Osteocyte (in vitro differentiated cells): ENCODE measurements around the gene LRRC27. TPM values are rescaled to one million over a fixed set of nuclear protein-coding genes. Genes with fewer than 3 reads are reported as not detected.

ENCODE experiments used
- DNase-seq: peaks from one replicate; pipeline ENCODE4 v3.0.0; 2021; ENCODE audit warnings: mixed read lengths; ENCODE audit not compliant: unreplicated experiment; ENCODE audit errors: extremely low spot score
- H3K27ac Mint-ChIP-seq: one replicate; pipeline ENCODE4 v1.8.0; 2021; ENCODE audit warnings: mild to moderate bottlenecking, mixed read lengths; ENCODE audit not compliant: unreplicated experiment
- H3K27me3 Mint-ChIP-seq: one replicate; pipeline ENCODE4 v1.8.0; 2021; ENCODE audit warnings: mixed read lengths; ENCODE audit not compliant: unreplicated experiment
- H3K36me3 Mint-ChIP-seq: one replicate; pipeline ENCODE4 v1.8.0; 2021; ENCODE audit warnings: mixed read lengths; ENCODE audit not compliant: unreplicated experiment
- H3K4me1 Mint-ChIP-seq: one replicate; pipeline ENCODE4 v1.8.0; 2021; ENCODE audit warnings: mixed read lengths; ENCODE audit not compliant: unreplicated experiment
- H3K4me3 Mint-ChIP-seq: one replicate; pipeline ENCODE4 v1.8.0; 2021; ENCODE audit warnings: mild to moderate bottlenecking, moderate library complexity, mixed read lengths; ENCODE audit not compliant: unreplicated experiment
- H3K9me3 Mint-ChIP-seq: one replicate; pipeline ENCODE4 v1.8.0; 2021; ENCODE audit warnings: mixed read lengths; ENCODE audit not compliant: unreplicated experiment
- CTCF ChIP-seq: fragments of 200-600 bp; sonication (generic); IDR thresholded peaks from 2 replicates; pipeline ENCODE4 v1.5.0; 2021; ENCODE audit warnings: antibody characterized with exemption, mild to moderate bottlenecking, moderate library complexity
- total RNA-seq: library from RNA; stranded (reverse); gene quantifications from 2 replicates; pipeline ENCODE4 v1.2.1, GENCODE V29; 2021

Gene LRRC27
- total RNA-seq, 1 donor from 2014 or later, result 18.9 TPM

DNA sequence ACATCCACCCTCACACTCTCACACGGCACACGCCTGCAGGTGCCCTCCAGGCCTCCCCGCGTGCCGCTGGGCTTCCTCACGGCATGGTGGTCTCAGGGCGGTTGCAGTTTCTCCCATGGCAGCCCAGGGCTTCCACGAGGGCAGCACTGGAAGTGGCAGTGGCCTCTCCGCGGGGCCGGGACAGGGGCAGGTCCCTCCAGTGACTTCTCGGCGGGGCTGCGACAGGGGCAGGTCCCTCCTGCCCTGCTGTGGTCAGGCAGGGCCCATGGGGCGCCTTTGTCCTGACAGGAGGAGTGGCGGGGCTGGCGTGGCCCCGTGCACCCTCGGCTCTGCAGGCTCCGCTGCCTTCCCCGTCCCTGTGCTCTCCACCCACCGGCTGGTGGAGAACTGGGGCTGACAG is 84.0 kb downstream of the LRRC27 start:
- H3K4me3 Mint-ChIP-seq, result no peak overlapping the region
- no peaks in the 10 kb centered on the region for H3K27me3 Mint-ChIP-seq
- DNase-seq, result no peak
- TF ChIP-seq CTCF, result no peak
- peaks cover 4% of the 10 kb centered on the region for H3K36me3 Mint-ChIP-seq
- H3K4me1 Mint-ChIP-seq, result peaks cover 71% of the 10 kb centered on the region
- no peaks in the 10 kb centered on the region for H3K9me3 Mint-ChIP-seq
- peak overlapping the region; percentile 47 for H3K27ac Mint-ChIP-seq

DNA sequence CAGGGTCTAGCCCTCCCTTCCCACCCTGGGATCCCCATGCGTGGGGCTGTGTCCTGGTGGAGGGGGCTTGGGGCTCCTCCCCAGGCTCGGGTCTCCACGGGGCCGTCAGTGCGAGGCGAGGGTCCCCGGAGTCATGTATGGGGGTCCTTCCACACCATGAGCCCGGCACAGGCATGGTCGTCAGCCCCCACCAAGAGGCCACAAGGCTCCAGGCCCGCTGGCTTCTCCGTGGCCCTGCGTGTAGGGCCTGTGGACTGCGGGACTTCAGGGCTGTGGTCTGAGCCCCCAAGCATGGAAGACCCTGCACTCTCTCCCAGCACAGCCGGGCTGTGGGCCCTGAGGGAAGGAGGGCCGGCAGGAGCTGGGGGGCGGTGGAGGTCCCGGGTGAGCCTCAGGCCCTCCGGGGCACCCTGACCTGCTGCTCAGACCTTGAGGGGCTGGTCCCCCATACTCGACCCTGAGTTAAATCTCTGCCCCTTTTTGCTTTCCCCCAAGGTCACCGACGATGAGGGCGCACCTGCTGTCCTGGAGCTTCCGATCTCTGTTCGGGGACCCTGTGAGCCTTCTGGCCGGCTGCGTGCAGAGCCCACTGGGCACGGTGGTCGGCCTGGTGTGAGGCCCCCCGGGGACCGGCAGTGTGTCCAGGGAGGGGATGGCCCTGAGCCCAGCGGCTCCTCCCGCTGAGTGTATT is 84.7 kb downstream of the LRRC27 start:
- TF ChIP-seq CTCF, result no peak
- Mint-ChIP-seq H3K27ac (no peak overlapping the region), H3K36me3 (peaks cover 4% of the 10 kb centered on the region), H3K4me3 (no peak overlapping the region), H3K9me3 (no peaks in the 10 kb centered on the region), H3K4me1 (peaks cover 68% of the 10 kb centered on the region), H3K27me3 (no peaks in the 10 kb centered on the region)
- DNase-seq, result no peak

- H3K4me1 Mint-ChIP-seq, result peaks cover 68% of the 10 kb centered on the region
- H3K9me3 Mint-ChIP-seq, result no peaks in the 10 kb centered on the region
- H3K27me3 Mint-ChIP-seq, result no peaks in the 10 kb centered on the region
- DNase-seq, result no peak
- H3K27ac Mint-ChIP-seq, result peak overlapping the region; percentile 14
- H3K4me3 Mint-ChIP-seq, result no peak overlapping the region
- peaks cover 4% of the 10 kb centered on the region for H3K36me3 Mint-ChIP-seq
- TF ChIP-seq CTCF, result no peak
Observed at GRCh38 chr10:132417257-132417910, 85.4 kb downstream of the LRRC27 start.

DNA sequence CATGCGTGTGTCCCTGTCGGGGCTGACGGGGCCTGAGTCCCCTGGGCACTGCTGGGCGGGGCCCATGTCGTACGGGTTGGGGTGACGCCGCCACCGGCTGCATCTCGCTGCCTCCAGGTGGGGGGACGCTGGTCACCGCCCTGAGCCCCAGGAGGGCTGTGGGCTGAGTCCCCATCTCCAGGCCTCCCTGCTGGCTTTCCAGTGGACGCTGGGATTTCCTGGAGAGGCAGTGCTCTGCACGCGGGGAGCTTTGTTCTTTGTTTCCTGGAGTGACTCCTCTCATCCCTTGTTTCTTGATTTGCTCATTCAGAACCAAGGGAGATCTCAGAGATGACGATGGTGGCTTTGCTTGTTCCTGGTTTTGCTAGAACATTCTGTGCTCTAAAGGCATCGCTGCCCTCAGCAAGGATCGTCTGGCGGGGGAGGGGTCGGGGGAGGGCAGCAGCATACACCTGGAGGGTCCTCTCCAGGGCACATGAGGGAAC is 86.0 kb downstream of the LRRC27 start:
- DNase-seq, result no peak
- Mint-ChIP-seq H3K27ac (peak overlapping the region; percentile 68), H3K27me3 (no peaks in the 10 kb centered on the region), H3K9me3 (no peaks in the 10 kb centered on the region), H3K4me1 (peaks cover 68% of the 10 kb centered on the region), H3K4me3 (no peak overlapping the region), H3K36me3 (peaks cover 4% of the 10 kb centered on the region)
- TF ChIP-seq CTCF, result no peak
